WTC11 (cell line): ENCODE measurements around the gene CSTPP1.

Experiments used
- ATF2 ChIP-seq: sonication (generic); formaldehyde crosslinking; IDR thresholded peaks from 2 replicates; pipeline ENCODE4 v1.8.1; 2022; ENCODE audit warnings: low read depth, missing genetic modification reagents, borderline replicate concordance
- CREB1 ChIP-seq: sonication (generic); formaldehyde crosslinking; IDR thresholded peaks from 2 replicates; pipeline ENCODE4 v1.8.0; 2023; ENCODE audit warnings: mild to moderate bottlenecking, missing genetic modification reagents
- CREM ChIP-seq: sonication (generic); formaldehyde crosslinking; IDR thresholded peaks from 2 replicates; pipeline ENCODE4 v1.8.1; 2022; ENCODE audit warnings: mild to moderate bottlenecking, missing genetic modification reagents, moderate library complexity
- CTCF ChIP-seq: fragments of 200-600 bp; IDR thresholded peaks from 2 replicates; pipeline ENCODE4 v1.8.0; 2022; ENCODE audit warnings: antibody characterized with exemption
- E2F4 ChIP-seq: sonication (generic); formaldehyde crosslinking; IDR thresholded peaks from 2 replicates; pipeline ENCODE4 v1.8.1; 2022; ENCODE audit warnings: low read depth, mild to moderate bottlenecking, moderate library complexity, missing genetic modification reagents, borderline replicate concordance
- ESRRA ChIP-seq: sonication (generic); formaldehyde crosslinking; IDR thresholded peaks from 2 replicates; pipeline ENCODE4 v1.8.1; 2022; ENCODE audit warnings: mild to moderate bottlenecking, missing genetic modification reagents, borderline replicate concordance
- FOXP4 ChIP-seq: sonication (generic); formaldehyde crosslinking; IDR thresholded peaks from 2 replicates; pipeline ENCODE4 v1.8.0; 2022; ENCODE audit warnings: mild to moderate bottlenecking, missing genetic modification reagents
- MLX ChIP-seq: sonication (generic); formaldehyde crosslinking; IDR thresholded peaks from 2 replicates; pipeline ENCODE4 v1.8.1; 2023; ENCODE audit warnings: mild to moderate bottlenecking, missing genetic modification reagents, moderate library complexity
- NR2C2 ChIP-seq: sonication (generic); formaldehyde crosslinking; IDR thresholded peaks from 2 replicates; pipeline ENCODE4 v1.8.0; 2022; ENCODE audit warnings: mild to moderate bottlenecking, missing genetic modification reagents
- SMAD3 ChIP-seq: sonication (generic); formaldehyde crosslinking; IDR thresholded peaks from 2 replicates; pipeline ENCODE4 v1.8.0; 2022; ENCODE audit warnings: missing genetic modification reagents, mild to moderate bottlenecking, borderline replicate concordance
- TEAD1 ChIP-seq: sonication (generic); formaldehyde crosslinking; IDR thresholded peaks from 2 replicates; pipeline ENCODE4 v1.8.0; 2022; ENCODE audit warnings: mild to moderate bottlenecking, missing genetic modification reagents
- USF1 ChIP-seq: sonication (generic); formaldehyde crosslinking; IDR thresholded peaks from 2 replicates; pipeline ENCODE4 v1.8.0; 2022; ENCODE audit warnings: mild to moderate bottlenecking, missing genetic modification reagents
- ZNF317 ChIP-seq: sonication (generic); formaldehyde crosslinking; IDR thresholded peaks from 2 replicates; pipeline ENCODE4 v1.8.1; 2023; ENCODE audit warnings: low read depth, mild to moderate bottlenecking, moderate library complexity, missing genetic modification reagents, borderline replicate concordance
- ZNF532 ChIP-seq: fragments of 250-450 bp; sonication (Bioruptor Pico); IDR thresholded peaks from 2 replicates; pipeline ENCODE4 v1.9.0; 2021; ENCODE audit warnings: mild to moderate bottlenecking, borderline replicate concordance

GRCh38 chr11:47132490-47132889, 195.9 kb downstream of the CSTPP1 start:
- no peak for TF ChIP-seq NR2C2 (CRISPR knock-in tag)
- TF ChIP-seq FOXP4 (CRISPR knock-in tag): no peak
- no peak for TF ChIP-seq CREB1 (CRISPR knock-in tag)
- TF ChIP-seq CTCF: no peak
- no peak for TF ChIP-seq ZNF317 (CRISPR knock-in tag)
- TF ChIP-seq MLX: no peak
- no peak for TF ChIP-seq USF1 (CRISPR knock-in tag)
- no peak for TF ChIP-seq ZNF532 (CRISPR knock-in tag)
- no peak for TF ChIP-seq ESRRA (CRISPR knock-in tag)
- TF ChIP-seq ATF2 (CRISPR knock-in tag): no peak
- no peak for TF ChIP-seq SMAD3 (CRISPR knock-in tag)
- no peak for TF ChIP-seq E2F4 (CRISPR knock-in tag)
- TF ChIP-seq TEAD1 (CRISPR knock-in tag): no peak
- no peak for TF ChIP-seq CREM
